HepG2 (cell line): ENCODE measurements around the gene UTRN. TPM values are rescaled to one million over a fixed set of nuclear protein-coding genes. Genes with fewer than 3 reads are reported as not detected.

Experiments used
- ADNP ChIP-seq: sonication (generic); formaldehyde crosslinking; IDR thresholded peaks from 2 replicates; pipeline ENCODE4 v1.4.0; 2020; ENCODE audit warnings: missing genetic modification reagents
- HINFP ChIP-seq: sonication (generic); formaldehyde crosslinking; IDR thresholded peaks from 2 replicates; pipeline ENCODE4 v1.4.0; 2020; ENCODE audit warnings: low read depth, mild to moderate bottlenecking, missing genetic modification reagents
- KDM3A ChIP-seq: IDR thresholded peaks from 2 replicates; pipeline ENCODE4 v1.6.1; 2018; ENCODE audit warnings: low read depth, missing compliant biosample characterization
- KLF13 ChIP-seq: sonication (generic); formaldehyde crosslinking; IDR thresholded peaks from 2 replicates; pipeline ENCODE4 v1.4.0; 2020; ENCODE audit warnings: mild to moderate bottlenecking, missing genetic modification reagents
- NFAT5 ChIP-seq: sonication (generic); formaldehyde crosslinking; IDR thresholded peaks from 2 replicates; pipeline ENCODE4 v1.4.0; 2020; ENCODE audit warnings: missing genetic modification reagents
- NFE2L1 ChIP-seq: sonication (generic); formaldehyde crosslinking; IDR thresholded peaks from 2 replicates; pipeline ENCODE4 v1.4.0; 2020; ENCODE audit warnings: missing genetic modification reagents, mild to moderate bottlenecking, borderline replicate concordance
- NFYB ChIP-seq: sonication (generic); formaldehyde crosslinking; IDR thresholded peaks from 2 replicates; pipeline ENCODE4 v1.4.0; 2020; ENCODE audit warnings: missing genetic modification reagents
- REPIN1 ChIP-seq: sonication (generic); formaldehyde crosslinking; IDR thresholded peaks from 2 replicates; pipeline ENCODE4 v1.8.0; 2022; ENCODE audit warnings: missing genetic modification reagents, low read depth, mild to moderate bottlenecking, borderline replicate concordance
- SALL2 ChIP-seq: sonication (generic); formaldehyde crosslinking; IDR thresholded peaks from 2 replicates; pipeline ENCODE4 v1.8.1; 2023; ENCODE audit warnings: mild to moderate bottlenecking, missing genetic modification reagents, inconsistent platforms
- SMARCE1 ChIP-seq: fragments of 450-650 bp; IDR thresholded peaks from 2 replicates; pipeline ENCODE4 v1.6.1; 2017; ENCODE audit warnings: borderline replicate concordance
- SOX6 ChIP-seq, 2 experiments: fragments of 450-650 bp in 1 of 2; sonication (generic) in 1 of 2; formaldehyde crosslinking in 1 of 2; IDR thresholded peaks; 2 replicates each; pipeline versions ENCODE4 v1.4.0 to v1.6.1; 2017 to 2020; ENCODE audit warnings: antibody characterized with exemption in 1 of 2, mild to moderate bottlenecking in 1 of 2, missing genetic modification reagents in 1 of 2
- STAT6 ChIP-seq: sonication (generic); formaldehyde crosslinking; IDR thresholded peaks from 2 replicates; pipeline ENCODE4 v1.4.0; 2020; ENCODE audit warnings: missing genetic modification reagents, mild to moderate bottlenecking, borderline replicate concordance
- ZNF235 ChIP-seq: sonication (generic); formaldehyde crosslinking; IDR thresholded peaks from 2 replicates; pipeline ENCODE4 v1.8.1; 2023; ENCODE audit warnings: mild to moderate bottlenecking, missing genetic modification reagents, borderline replicate concordance
- ZNF263 ChIP-seq: sonication (generic); formaldehyde crosslinking; IDR thresholded peaks from 2 replicates; pipeline ENCODE4 v1.4.0; 2020; ENCODE audit warnings: missing genetic modification reagents
- ZNF274 ChIP-seq: sonication (generic); formaldehyde crosslinking; IDR thresholded peaks from 2 replicates; pipeline ENCODE4 v1.5.1; 2020; ENCODE audit warnings: mild to moderate bottlenecking, missing genetic modification reagents
- ZNF33A ChIP-seq: sonication (generic); formaldehyde crosslinking; IDR thresholded peaks from 2 replicates; pipeline ENCODE4 v1.5.1; 2020; ENCODE audit warnings: missing genetic modification reagents, mild to moderate bottlenecking, moderate library complexity, borderline replicate concordance
- ZNF354B ChIP-seq: sonication (generic); formaldehyde crosslinking; IDR thresholded peaks from 2 replicates; pipeline ENCODE4 v1.8.0; 2022; ENCODE audit warnings: mild to moderate bottlenecking, missing genetic modification reagents
- ZNF672 ChIP-seq: sonication (generic); formaldehyde crosslinking; IDR thresholded peaks from 2 replicates; pipeline ENCODE4 v1.8.1; 2022; ENCODE audit warnings: missing genetic modification reagents
- ZNF724P ChIP-seq: sonication (generic); formaldehyde crosslinking; IDR thresholded peaks from 2 replicates; pipeline ENCODE4 v1.8.0; 2022; ENCODE audit warnings: missing genetic modification reagents, borderline replicate concordance
- polyA plus RNA-seq, 8 experiments: library from polyadenylated mRNA; depleted of rRNA in 3 of 8; stranded (reverse) in 7 of 8; unstranded in 1 of 8; fragments of >200 nt; fragmentation: Illumina TruSeq in 4 of 8; extraction: Trizol in 4 of 8; gene quantifications; 2 replicates each; pipeline versions ENCODE4 v1.2.1 to v1.2.3, GENCODE V29; 2011 to 2016; ENCODE audit warnings: low read depth in 4 of 8, missing spikeins in 1 of 8, mixed read lengths in 1 of 8; ENCODE audit not compliant: insufficient read depth in 1 of 8
- total RNA-seq, 5 experiments: library from RNA; depleted of rRNA; stranded (reverse); fragments of >200 nt; fragmentation: Illumina TruSeq; extraction: Trizol; gene quantifications; 2 replicates each; pipeline ENCODE4 v1.2.3, GENCODE V29; 2016; ENCODE audit warnings: low read depth in 1 of 5

UTRN gene
- total and polyA plus RNA-seq, 2 of the 13 experiments (the other 11 are each of a cell fraction or from before 2014, with no cell fraction given) = 102 to 116 TPM

- no peak for TF ChIP-seq REPIN1
- no peak for TF ChIP-seq ZNF672
- no peak for TF ChIP-seq ZNF354B (CRISPR knock-in tag)
- no peak for TF ChIP-seq STAT6 (CRISPR knock-in tag)
- TF ChIP-seq KLF13 = no peak
- TF ChIP-seq ZNF33A (CRISPR knock-in tag) = no peak
- no peak for TF ChIP-seq HINFP (CRISPR knock-in tag)
- TF ChIP-seq ADNP (CRISPR knock-in tag) = no peak
- 0 out of 2 replicates have a peak, but pooled peaks have one; percentile 65 for TF ChIP-seq ZNF235 (CRISPR knock-in tag)
- no peak for TF ChIP-seq NFYB (CRISPR knock-in tag)
- TF ChIP-seq ZNF724P (CRISPR knock-in tag) = no peak
- TF ChIP-seq ZNF263 (CRISPR knock-in tag) = no peak
- TF ChIP-seq KDM3A = no peak
- TF ChIP-seq SOX6 (IDR thresholded peaks at IDR 0.05) = no peak
- TF ChIP-seq SOX6 (CRISPR knock-in tag; IDR thresholded peaks at IDR 0.05) = no peak
- TF ChIP-seq SMARCE1 = no peak
- TF ChIP-seq ZNF274 (CRISPR knock-in tag) = 0 out of 2 replicates have a peak, but pooled peaks have one; percentile 12
- no peak for TF ChIP-seq NFAT5 (CRISPR knock-in tag)
- no peak for TF ChIP-seq NFE2L1 (CRISPR knock-in tag)
- TF ChIP-seq SALL2 = 0 out of 2 replicates have a peak, but pooled peaks have one; percentile 10
Measured at GRCh38 chr6:144315226-144315980, 30.3 kb downstream of the UTRN start (continued).
